Measurements from ENCODE around the gene ZMYND19.
"Not testable (repeated sequence)": the region's sequence is repeated elsewhere in the genome, so short reads cannot be mapped to it uniquely, and the experiment has no call there.

ZMYND19 gene

DNA sequence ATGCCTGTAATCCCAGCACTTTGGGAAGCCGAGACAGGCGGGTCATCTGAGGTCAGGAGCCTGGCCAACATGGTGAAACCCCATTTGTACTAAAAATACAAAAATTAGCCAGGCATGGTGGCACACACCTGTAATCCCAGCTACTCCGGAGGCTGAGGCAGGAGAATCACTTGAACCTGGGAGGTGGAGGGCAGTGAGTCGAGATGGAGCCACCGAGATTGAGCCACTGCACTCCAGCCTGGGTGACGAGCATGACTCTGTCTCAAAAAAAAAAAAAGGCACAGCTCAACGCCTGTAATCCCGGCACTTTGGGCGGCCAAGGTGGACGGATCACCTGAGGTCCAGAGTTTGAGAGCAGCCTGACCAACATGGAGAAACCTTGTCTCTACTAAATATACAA, 36.7 kb downstream of the ZMYND19 start:
- DNase-seq, result not testable (repeated sequence)

DNA sequence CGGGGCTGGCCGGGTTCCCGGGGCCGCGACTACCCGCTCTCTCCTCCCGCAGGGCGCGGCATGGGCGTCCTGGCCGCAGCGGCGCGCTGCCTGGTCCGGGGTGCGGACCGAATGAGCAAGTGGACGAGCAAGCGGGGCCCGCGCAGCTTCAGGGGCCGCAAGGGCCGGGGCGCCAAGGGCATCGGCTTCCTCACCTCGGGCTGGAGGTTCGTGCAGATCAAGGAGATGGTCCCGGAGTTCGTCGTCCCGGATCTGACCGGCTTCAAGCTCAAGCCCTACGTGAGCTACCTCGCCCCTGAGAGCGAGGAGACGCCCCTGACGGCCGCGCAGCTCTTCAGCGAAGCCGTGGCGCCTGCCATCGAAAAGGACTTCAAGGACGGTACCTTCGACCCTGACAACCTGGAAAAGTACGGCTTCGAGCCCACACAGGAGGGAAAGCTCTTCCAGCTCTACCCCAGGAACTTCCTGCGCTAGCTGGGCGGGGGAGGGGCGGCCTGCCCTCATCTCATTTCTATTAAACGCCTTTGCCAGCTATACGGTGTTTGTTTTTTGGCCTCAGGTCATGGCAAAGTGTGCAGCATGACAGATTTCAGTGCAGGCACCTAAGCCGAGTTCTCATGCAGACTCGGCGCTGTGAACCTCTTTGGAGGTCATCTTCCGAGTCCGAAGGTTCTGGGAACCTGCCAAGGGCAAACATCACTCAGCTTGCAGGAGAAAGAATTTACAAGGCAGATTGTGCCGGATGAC, 38.1 kb downstream of the ZMYND19 start:
- no peak for DNase-seq

DNA sequence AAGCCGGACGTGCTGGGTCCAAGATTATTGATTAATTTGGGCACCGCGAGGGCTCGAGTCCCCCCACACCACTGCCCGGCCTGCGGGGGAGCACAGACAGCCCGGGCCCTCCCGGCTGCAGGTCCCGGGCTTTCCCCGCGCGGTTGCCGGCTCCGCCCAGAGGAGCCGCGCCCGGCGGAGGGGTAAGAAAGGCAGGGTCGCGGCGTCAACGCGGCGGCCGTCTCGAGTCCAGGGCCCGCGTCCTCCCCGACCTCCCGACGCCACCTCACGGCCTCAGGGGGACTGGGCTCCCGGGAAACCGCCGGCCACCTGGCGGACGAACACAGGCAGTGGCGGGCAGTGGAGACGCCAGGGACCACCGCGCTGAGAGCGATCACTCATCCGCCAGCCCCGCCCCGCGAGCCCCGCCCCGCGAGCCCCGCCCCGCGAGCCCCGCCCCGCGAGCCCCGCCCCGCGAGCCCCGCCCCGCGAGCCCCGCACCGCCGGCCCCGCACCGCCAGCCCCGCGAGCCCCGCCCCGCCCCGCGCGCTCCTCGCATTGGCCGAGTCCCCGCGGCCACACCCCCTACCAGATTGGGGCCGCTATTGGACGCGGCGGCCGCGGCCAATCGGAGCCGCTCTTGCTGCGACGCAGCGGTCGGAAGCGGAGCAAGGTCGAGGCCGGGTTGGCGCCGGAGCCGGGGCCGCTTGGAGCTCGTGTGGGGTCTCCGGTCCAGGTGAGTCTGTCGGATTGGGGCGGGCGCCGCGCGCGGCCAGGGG, 38.9 kb downstream of the ZMYND19 start, which contains the start of gene MRPL41:
TSS of gene MRPL41 (plus strand) at position 616 of the 758 bp plus-strand sequence. CDS start 203 bp downstream, outside the sequence.
- peak; percentile 50 for DNase-seq

DNA sequence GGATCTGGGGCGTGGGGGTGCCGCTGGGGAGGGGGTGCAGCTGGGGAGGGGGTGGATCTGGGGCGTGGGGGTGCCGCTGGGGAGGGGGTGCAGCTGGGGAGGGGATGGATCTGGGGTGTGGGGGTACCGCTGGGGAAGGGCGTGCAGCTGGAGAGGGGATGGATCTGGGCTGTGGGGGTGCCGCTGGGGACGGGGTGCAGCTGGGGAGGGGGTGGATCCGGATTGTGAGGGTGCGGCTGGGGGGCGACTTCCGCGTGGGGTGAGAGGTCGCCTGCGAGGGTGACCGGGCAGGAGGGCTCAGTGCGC, 39.4 kb downstream of the ZMYND19 start:
- not testable (repeated sequence) for DNase-seq

DNA sequence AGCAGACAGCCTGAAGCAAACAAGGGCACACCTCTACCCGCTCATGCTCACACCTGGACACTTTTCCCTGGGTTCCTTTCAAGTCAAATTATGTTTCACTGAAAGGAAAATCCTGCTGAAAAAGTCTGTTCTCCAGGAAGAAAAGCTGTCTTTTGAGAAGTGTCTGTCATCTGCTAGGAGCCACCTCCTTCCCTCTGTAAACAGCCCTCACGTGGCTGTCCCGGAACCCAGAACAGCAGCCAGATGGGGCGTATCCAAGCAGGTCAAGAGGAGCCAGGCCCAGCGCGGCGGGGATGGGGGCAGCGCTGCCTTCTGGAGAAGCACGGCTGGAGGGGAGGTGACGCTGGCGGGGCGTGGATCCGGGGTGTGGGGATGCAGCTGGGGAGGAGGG, 40.1 kb downstream of the ZMYND19 start, which contains the start of gene PNPLA7:
TSS of gene PNPLA7 (minus strand) at position 172 of the 391 bp plus-strand sequence. CDS start 205 bp downstream, outside the sequence.
- DNase-seq, result peak; percentile 36

DNA sequence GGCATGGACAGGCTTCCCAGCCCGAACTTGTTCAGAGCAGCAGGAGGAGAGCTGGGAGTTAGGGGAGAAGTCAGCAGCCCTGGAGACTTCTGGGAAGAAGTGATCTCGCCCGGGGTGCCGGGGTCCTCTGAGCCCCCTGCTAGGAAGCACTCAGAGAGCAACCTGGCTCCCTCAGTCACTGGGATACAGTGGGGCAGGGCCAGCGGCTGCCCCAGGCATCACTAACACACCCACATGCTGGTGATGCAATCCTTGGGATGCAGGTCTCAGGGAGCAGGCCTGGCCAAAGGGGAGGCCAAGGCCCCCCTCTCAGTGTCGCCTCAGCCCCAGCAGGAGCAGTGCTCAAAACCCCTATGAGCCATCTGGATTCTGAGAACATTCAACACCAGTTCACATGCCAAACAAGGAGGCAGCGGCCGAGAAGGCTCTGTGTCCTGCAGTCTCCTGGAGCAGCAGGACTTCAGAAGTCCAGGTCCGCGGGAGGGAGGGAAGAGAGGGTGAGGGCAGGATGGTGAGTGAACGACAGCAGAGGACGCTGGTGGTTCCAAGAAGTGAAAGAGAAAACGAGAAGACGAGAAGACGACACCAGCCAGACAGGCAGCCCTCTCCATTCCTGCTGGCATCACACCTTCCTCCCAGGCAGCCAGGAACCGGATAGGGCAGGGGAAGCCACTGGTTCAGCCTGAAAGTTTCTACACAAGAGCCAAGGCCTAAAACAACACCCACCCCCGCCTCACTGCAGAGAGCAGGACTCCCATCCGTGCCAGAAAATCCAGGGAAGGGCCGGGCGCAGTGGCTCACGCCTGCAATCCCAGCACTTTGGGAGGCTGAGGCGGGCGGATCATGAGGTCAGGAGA, 42.4 kb downstream of the ZMYND19 start:
- no peak for DNase-seq

DNA sequence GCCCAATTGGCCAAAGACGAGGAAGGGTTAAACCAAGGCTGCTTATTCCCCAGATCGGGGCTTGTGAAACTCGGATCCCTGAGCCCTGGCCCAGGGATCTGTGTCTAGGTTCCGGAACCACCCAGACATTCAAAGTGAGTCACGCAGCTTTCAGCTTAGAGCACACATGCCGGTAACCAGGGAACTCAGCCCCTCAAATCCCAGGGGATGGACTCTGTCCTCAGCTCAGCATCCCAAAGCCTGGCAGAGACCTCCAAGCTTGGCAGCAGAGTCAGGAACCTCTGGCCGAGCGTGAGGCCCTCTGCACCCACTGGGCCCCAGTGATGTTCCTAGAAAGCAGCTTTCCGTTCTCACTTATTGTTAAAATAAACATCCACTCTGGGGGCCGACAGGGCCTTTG, 45.2 kb downstream of the ZMYND19 start:
- DNase-seq, result no peak

DNA sequence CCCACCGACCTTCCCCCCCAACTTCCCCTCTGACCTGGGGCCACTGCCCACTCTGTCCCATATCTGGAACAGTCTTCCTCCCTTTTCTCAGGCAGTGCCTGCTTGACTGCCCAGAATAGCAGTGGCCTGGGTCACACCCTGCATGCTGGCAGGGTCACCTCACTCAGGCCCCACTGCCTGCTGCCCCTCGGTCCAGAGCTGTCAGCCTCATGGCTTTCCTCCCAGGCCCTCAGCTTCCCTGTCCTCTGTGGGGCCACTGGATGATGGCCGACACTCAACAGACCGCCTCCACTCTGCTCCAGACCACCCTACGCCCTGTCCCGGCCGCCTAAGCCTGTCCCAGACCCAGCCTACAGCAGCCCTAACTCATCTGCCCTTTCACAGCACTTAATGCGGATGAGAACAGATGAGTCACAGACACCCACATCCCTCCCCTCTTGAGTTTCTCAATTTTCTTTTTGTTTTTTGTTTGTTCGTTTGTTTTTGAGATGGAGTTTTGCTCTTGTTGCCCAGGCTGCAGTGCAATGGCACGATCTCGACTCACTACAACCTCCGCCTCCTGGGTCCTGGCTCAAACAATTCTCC, 46.0 kb downstream of the ZMYND19 start:
- no peak for DNase-seq

DNA sequence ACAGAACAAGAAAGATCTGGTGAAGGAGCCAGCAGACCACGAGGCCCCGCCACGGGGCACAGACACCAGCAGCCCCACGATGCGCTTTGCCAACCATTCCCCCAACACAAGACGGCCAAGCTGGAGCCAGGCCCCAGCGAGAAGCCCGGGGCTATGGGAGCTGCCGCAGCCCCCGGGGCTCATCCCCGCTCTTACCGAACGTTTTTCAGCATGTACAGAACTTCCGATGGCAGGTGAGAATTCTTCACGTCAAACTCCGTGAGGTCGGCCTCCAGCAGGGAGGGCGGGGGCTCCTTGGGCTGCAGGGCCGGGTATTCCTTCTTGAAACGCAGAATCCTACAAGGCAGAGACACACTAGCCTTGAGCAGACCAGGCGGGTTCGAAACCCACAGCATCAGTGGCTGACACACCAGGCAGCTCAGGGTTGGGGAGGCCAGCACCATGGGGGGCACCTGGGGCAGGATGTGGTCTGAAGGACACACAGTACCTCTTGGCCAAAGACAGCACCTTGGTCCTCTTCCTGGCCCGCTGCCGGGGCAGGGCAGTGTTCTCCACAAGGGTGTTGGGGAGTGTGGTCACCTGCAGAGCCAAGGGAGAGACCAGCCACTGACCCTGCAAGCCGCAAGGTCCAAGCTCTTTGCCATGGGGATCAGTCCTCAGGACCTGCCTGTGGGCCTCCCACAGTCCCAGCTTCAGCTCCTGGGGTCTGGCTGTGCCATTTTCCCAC, 46.9 kb downstream of the ZMYND19 start:
- no peak for DNase-seq

DNA sequence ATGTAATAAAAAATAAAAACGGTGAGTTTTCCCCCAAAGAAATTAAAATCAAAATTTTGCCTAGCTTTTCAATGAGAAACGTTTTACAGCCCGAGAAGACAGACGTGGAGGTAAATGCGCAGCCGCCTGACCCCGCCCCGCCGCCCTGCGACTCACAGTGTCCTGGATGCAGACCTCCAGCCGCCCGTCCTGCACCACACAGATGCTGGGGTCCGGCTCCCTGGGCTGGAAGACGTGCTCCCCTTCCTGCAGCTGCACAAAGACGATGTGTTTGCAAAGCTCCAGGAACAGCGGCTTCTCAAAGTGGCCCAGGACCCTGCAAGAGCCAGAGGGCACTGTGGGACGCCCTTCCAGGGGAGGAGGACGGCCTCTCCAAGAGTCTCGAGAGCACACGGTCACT, 47.8 kb downstream of the ZMYND19 start:
- DNase-seq, result no peak

DNA sequence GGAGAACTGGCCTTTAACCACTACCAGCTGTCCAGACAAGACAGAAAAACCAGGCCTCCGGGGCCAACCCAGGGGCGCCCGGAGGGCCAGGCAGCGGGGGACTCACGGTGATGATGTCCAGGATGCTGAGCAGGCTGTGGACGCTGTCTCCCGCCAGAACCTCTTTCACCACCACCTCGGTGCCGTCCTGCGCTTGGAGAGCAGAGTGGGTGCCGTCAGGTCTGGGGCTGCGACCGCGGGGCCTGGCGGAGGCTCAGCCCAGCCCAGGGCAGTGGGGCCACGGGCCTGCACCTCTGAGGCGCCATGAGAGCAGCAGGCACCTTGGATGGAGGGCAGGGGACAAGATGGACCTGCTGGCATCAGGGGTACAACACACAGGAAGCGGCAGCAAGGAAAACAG, 49.8 kb downstream of the ZMYND19 start:
- no peak for DNase-seq

DNA sequence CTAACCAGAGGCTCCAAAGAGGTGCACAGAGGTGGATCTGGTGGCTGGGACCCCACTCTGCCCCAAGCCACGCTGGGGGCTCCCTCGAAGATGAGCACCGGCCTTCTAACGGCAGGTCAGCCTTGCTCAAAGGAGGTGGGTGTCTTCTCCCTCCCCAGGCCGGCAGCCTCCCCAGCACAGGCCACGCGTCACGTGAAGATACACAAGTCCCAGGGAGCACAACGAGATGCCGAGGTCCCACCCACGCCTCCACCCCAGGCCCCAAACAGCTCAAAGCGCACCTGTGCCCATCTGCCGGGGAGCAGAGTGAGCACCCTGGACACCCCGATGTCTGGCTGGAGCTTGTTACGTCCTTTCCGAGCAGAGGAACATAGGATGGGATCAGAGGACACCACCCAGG, 52.3 kb downstream of the ZMYND19 start:
- DNase-seq, result no peak

DNA sequence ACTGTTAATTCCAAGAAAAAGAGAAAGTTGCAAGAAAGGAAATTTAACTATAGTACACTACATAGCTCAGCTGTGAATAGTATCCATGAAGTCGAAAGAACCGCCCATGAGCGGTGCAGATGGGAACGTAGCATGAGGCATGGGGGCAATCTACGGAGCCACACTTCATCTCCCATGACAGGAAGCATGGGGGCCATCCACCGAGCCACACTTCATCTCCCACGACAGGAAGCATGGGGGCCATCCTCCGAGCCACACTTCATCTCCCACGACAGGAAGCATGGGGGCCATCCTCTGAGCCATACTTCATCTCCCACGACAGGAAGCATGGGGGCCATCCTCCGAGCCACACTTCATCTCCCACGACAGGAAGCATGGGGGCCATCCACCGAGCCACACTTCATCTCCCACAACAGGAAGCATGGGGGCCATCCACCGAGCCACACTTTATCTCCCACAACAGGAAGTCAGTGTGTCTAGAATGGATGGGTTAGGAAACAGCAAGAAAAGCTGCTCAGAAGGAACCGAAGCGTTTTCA, 53.6 kb downstream of the ZMYND19 start:
- DNase-seq, result not testable (repeated sequence)

DNA sequence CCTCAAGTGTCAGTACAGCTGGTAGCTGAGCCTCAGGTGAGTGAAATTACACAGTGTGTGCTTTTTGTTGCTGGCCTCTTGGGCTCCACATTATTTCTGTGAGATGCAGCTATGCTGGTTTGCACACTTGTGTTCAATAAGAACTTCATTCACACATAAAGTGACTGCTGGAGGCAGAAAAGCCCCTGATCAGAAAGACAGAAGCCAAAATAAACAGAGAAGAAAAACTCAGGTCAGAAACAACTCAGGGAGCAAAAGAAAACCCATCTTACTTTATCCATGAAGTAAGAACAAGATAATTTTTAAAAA, 55.2 kb downstream of the ZMYND19 start:
- no peak for DNase-seq

DNA sequence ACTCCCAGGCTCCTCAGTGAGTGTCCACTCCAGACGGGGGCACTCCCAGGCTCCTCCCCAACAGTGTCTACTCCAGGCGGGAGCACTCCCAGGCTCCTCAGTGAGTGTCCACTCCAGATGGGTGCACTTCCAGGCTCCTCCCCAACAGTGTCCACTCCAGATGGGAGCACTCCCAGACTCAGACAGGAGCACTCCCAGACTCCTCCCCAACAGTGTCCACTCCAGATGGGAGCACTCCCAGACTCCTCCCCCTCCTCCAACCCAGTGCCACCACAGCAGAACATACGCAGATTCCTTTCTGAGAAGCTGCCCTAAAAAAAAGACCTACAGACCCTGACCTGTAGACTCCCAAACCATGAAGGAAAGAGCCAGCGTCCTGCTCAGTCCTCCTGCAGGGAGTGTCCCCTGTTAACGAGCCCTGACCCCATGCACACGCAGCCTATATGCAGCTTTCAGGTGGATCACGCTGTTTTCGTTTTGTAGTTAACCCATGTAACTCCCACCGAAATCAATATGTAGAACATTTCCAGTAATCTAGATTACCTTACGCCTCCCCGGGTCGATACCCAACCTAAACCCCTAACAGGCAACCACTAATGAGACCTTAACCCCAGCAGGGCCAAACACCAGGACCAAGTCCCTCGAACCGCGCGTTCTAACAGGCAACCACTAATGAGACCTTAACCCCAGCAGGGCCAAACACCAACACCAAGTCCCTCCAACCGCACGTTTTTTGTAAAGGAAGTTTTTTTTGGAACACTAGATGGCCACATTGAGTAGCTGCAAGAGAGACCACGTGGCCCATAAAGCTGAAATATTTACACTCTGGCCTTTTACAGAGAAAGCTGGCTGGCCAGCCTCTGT, 55.8 kb downstream of the ZMYND19 start:
- peak; percentile 36 for DNase-seq

DNA sequence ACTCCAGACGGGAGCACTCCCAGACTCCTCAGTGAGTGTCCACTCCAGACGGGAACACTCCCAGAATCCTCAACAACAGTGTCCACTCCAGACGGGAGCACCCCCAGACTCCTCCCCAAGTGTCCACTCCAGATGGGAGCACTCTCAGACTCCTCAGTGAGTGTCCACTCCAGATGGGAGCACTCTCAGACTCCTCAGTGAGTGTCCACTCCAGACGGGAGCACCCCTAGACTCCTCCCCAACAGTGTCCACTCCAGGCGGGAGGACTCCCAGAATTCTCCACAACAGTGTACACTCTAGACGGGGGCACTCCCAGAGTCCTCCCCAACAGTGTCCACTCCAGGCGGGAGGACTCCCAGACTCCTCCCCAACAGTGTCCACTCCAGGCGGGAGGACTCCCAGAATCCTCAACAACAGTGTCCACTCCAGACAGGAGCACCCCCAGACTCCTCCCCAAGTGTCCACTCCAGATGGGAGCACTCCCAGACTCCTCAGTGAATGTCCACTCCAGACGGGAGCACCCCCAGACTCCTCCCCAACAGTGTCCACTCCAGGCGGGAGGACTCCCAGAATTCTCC, 57.3 kb downstream of the ZMYND19 start:
- not testable (repeated sequence) for DNase-seq
